CD14-positive monocyte (primary cell): Measurements from ENCODE around the gene NOTCH4. TPM values are rescaled to one million over a fixed set of nuclear protein-coding genes. Genes with fewer than 3 reads are reported as not detected.
A peak's percentile ranks its signal among the peaks of the same experiment; 100 is the strongest.
"Not testable (repeated sequence)": the region's sequence is repeated elsewhere in the genome, so short reads cannot be mapped to it uniquely, and the experiment has no call there.

ENCODE experiments used
- DNase-seq, 3 donors: peaks; one replicate each; pipeline ENCODE4 v3.0.0-alpha.2; 2011 to 2022
- H2AFZ ChIP-seq: 2 replicates; pipeline ENCODE4 v1.6.0; 2012; ENCODE audit warnings: mild to moderate bottlenecking, low read depth, low read length, inconsistent platforms; ENCODE audit not compliant: insufficient read depth, poor library complexity, severe bottlenecking
- H3K27ac ChIP-seq, 2 donors: 1 replicate in 1 of 2; 2 replicates in 1 of 2; pipeline ENCODE4 v1.5.1; 2012 to 2013; ENCODE audit warnings: low read length in 2 of 2, control low read depth in 1 of 2, inconsistent platforms in 1 of 2, low read depth in 1 of 2, mild to moderate bottlenecking in 1 of 2
- H3K27me3 ChIP-seq, 2 donors: one replicate each; pipeline versions ENCODE4 v1.6.0 to v1.6.1; 2011 to 2013; ENCODE audit warnings: low read length in 2 of 2; ENCODE audit not compliant: control insufficient read depth in 2 of 2, insufficient read depth in 2 of 2
- H3K36me3 ChIP-seq, 2 donors: replicated peaks in 1 of 2; 1 replicate in 1 of 2; 2 replicates in 1 of 2; pipeline versions ENCODE4 v1.5.1 to v1.6.1; 2012 to 2013; ENCODE audit warnings: low read length in 2 of 2, control low read depth in 1 of 2, inconsistent platforms in 1 of 2, mild to moderate bottlenecking in 1 of 2; ENCODE audit not compliant: insufficient read depth in 2 of 2, control insufficient read depth in 1 of 2
- H3K4me1 ChIP-seq, 2 donors: 1 replicate in 1 of 2; 2 replicates in 1 of 2; pipeline versions ENCODE4 v1.5.1 to v1.6.1; 2012 to 2013; ENCODE audit warnings: low read length in 2 of 2, control low read depth in 1 of 2, inconsistent platforms in 1 of 2, mild to moderate bottlenecking in 1 of 2, moderate library complexity in 1 of 2; ENCODE audit not compliant: insufficient read depth in 2 of 2, control insufficient read depth in 1 of 2
- H3K4me2 ChIP-seq: replicated peaks from 2 replicates; pipeline ENCODE3; 2012; ENCODE audit warnings: low read length, moderate library complexity, mild to moderate bottlenecking; ENCODE audit not compliant: poor library complexity, severe bottlenecking; ENCODE audit errors: extremely low read depth
- H3K4me3 ChIP-seq, 3 experiments: fragments of 200-600 bp in 1 of 3; sonication (generic) in 1 of 3; replicated peaks in 1 of 3; 1 replicate in 2 of 3; 2 replicates in 1 of 3; pipeline ENCODE4 v1.5.1; 2011 to 2013; ENCODE audit warnings: low read length in 3 of 3, mild to moderate bottlenecking in 3 of 3, control low read depth in 2 of 3, low read depth in 2 of 3, inconsistent platforms in 1 of 3, moderate library complexity in 1 of 3
- H3K79me2 ChIP-seq: 2 replicates; pipeline ENCODE4 v1.6.0; 2012; ENCODE audit warnings: mild to moderate bottlenecking, control low read depth, inconsistent platforms, low read length, moderate library complexity; ENCODE audit not compliant: insufficient read depth
- H3K9ac ChIP-seq: 2 replicates; pipeline ENCODE4 v1.6.0; 2017; ENCODE audit warnings: low read length, mild to moderate bottlenecking; ENCODE audit not compliant: insufficient read depth, poor library complexity, severe bottlenecking
- H3K9me3 ChIP-seq, 2 donors: replicated peaks in 1 of 2; 1 replicate in 1 of 2; 2 replicates in 1 of 2; pipeline versions ENCODE4 v1.5.1 to v1.6.1; 2012 to 2013; ENCODE audit warnings: low read length in 2 of 2, control low read depth in 1 of 2; ENCODE audit not compliant: control insufficient read depth in 1 of 2, insufficient read depth in 1 of 2
- H4K20me1 ChIP-seq: 2 replicates; pipeline ENCODE4 v1.6.0; 2012; ENCODE audit warnings: mild to moderate bottlenecking, low read length, control low read depth, moderate library complexity; ENCODE audit not compliant: insufficient read depth
- H3K27ac Mint-ChIP-seq, 7 donors: one replicate each; pipeline ENCODE4 v1.8.0; 2020; ENCODE audit warnings: mild to moderate bottlenecking in 7 of 7, mixed read lengths in 7 of 7, moderate library complexity in 6 of 7, inconsistent platforms in 2 of 7
- H3K27me3 Mint-ChIP-seq, 3 donors: one replicate each; pipeline ENCODE4 v1.8.0; 2021 to 2022; ENCODE audit warnings: low read depth in 3 of 3, mild to moderate bottlenecking in 3 of 3, mixed read lengths in 3 of 3, moderate library complexity in 3 of 3, inconsistent platforms in 1 of 3
- H3K36me3 Mint-ChIP-seq, 2 donors: one replicate each; pipeline ENCODE4 v1.8.0; 2020; ENCODE audit warnings: mixed read lengths in 2 of 2, inconsistent platforms in 1 of 2, mild to moderate bottlenecking in 1 of 2
- H3K4me1 Mint-ChIP-seq: one replicate; pipeline ENCODE4 v1.8.0; 2020; ENCODE audit warnings: mild to moderate bottlenecking, mixed read lengths
- H3K4me3 Mint-ChIP-seq, 2 donors: one replicate each; pipeline ENCODE4 v1.8.0; 2020; ENCODE audit warnings: mild to moderate bottlenecking in 2 of 2, mixed read lengths in 2 of 2, moderate library complexity in 1 of 2
- H3K9me3 Mint-ChIP-seq, 7 donors: one replicate each; pipeline ENCODE4 v1.8.0; 2020 to 2022; ENCODE audit warnings: mixed read lengths in 7 of 7, mild to moderate bottlenecking in 6 of 7, moderate library complexity in 6 of 7, inconsistent platforms in 2 of 7
- CTCF ChIP-seq: fragments of 200-600 bp; IDR thresholded peaks from one replicate; pipeline ENCODE4 v1.8.0; 2022; ENCODE audit warnings: antibody characterized with exemption, mild to moderate bottlenecking
- WGBS: methylation state at CpG from one replicate; pipeline ENCODE4 v1.1.5; 2013; ENCODE audit warnings: missing lambda C conversion rate; ENCODE audit not compliant: insufficient coverage; 5-methylcytosine and 5-hydroxymethylcytosine counted together
- intact Hi-C, 2 donors: fragments of 100-400 bp; cut with micrococcal nuclease; formaldehyde crosslinking; loops; one replicate each; pipeline versions ENCODE4 v1.15.0 to v1.15.1; 2023
- polyA minus RNA-seq: library from RNA; depleted of rRNA, polyadenylated mRNA; stranded (reverse); fragments of >200 nt; gene quantifications from 2 replicates; pipeline ENCODE4 v1.2.3, GENCODE V29; 2012
- polyA plus RNA-seq, 3 donors: library from polyadenylated mRNA; depleted of rRNA in 1 of 3; unstranded in 2 of 3; stranded (reverse) in 1 of 3; fragments of 300-500 nt in 2 of 3; fragments of >200 nt in 1 of 3; fragmentation: Illumina TruSeq in 2 of 3; gene quantifications; 1 replicate in 2 of 3; 2 replicates in 1 of 3; pipeline ENCODE4 v1.2.3, GENCODE V29; 2012 to 2021
- total RNA-seq, 12 experiments: library from RNA in 1 of 12; stranded (reverse) in 1 of 12; fragments of 120-200 nt in 1 of 12; gene quantifications; one replicate each; pipeline ENCODE4 v1.2.4 and lab custom pipeline; 2013 to 2026; ENCODE audit warnings: mixed read lengths in 6 of 12, inconsistent platforms in 1 of 12

NOTCH4 gene
- 8.4 TPM for total RNA-seq (2013)
- polyA plus RNA-seq (1 to 10 TPM; 5.2 to 8.1 (median 6.1) TPM), polyA minus RNA-seq (6.7 and 10.0 TPM in 2 replicates), total RNA-seq (lab: John Stamatoyannopoulos, UW) (0.59 to 5.9 (median 4.3) reads per million in 11 experiments)

GRCh38 chr6:32223258-32224235, at the start of gene NOTCH4:
Gene NOTCH4, minus strand, starts transcription at chr6:32224067. Its CDS starts 139 bp downstream, at chr6:32223928.
- Histone ChIP-seq H3K27me3 (no peaks in the 10 kb centered on the region), H3K4me3 (no peak within 1 kb of the TSS), H3K36me3 (no peaks in the 10 kb centered on the region), H4K20me1 (no peaks in the 10 kb centered on the region), H3K79me2 (no peaks in the 10 kb centered on the region), H2AFZ (no peak within 1 kb of the TSS), H3K4me2 (no peak within 1 kb of the TSS), H3K9me3 (no peaks in the 10 kb centered on the region), H3K4me1 (peaks cover 7 to 10% of the 10 kb centered on the region in 2 donors), H3K9ac (no peak within 1 kb of the TSS), H3K27ac (no peak within 1 kb of the TSS)
- no peak for TF ChIP-seq CTCF
- DNase-seq, result no peak
- Mint-ChIP-seq H3K27me3 (peaks cover 0 to 6% (median 1%) of the 10 kb centered on the region in 3 donors), H3K36me3 (no peaks in the 10 kb centered on the region), H3K4me1 (peaks cover 15% of the 10 kb centered on the region), H3K27ac (peak within 1 kb of the TSS in 2 of 7 donors; percentile 6 to 32), H3K9me3 (no peaks in the 10 kb centered on the region), H3K4me3 (no peak within 1 kb of the TSS)
- intact Hi-C loops, result no loop called here
- whole genome bisulfite sequencing, result 78% methylated on average over 15 of the region's 20 CpGs

- intact Hi-C loops, result no loop called here
- no CpG with 5 or more reads among the region's 1 CpG for WGBS
- peak overlapping the region; percentile 26 for H3K4me2 ChIP-seq
- no peak for TF ChIP-seq CTCF
- peaks cover 0 to 12% (median 3%) of the 10 kb centered on the region in 7 donors for H3K9me3 Mint-ChIP-seq
- peak; percentile 22 to 59 (median 55) for DNase-seq
- H3K27ac ChIP-seq, result peak overlapping the region in 1 of 2 donors; percentile 52
- peaks cover 25% of the 10 kb centered on the region for H3K4me1 Mint-ChIP-seq
- no peaks in the 10 kb centered on the region for H3K9me3 ChIP-seq
- peaks cover 0 to 3% (median 0%) of the 10 kb centered on the region in 3 donors for H3K27me3 Mint-ChIP-seq
- no peak overlapping the region for H3K9ac ChIP-seq
- H3K27ac Mint-ChIP-seq, result peak overlapping the region; percentile 40 to 87 (median 79)
- no peaks in the 10 kb centered on the region for H4K20me1 ChIP-seq
- H3K36me3 Mint-ChIP-seq, result no peaks in the 10 kb centered on the region
- peak overlapping the region in 1 of 3 experiments; percentile 18 for H3K4me3 ChIP-seq
- H3K36me3 ChIP-seq, result no peaks in the 10 kb centered on the region
- H3K79me2 ChIP-seq, result no peaks in the 10 kb centered on the region
- peak overlapping the region in 1 of 2 donors; percentile 77 for H3K4me3 Mint-ChIP-seq
- no peaks in the 10 kb centered on the region for H3K27me3 ChIP-seq
- H2AFZ ChIP-seq, result no peak overlapping the region
- H3K4me1 ChIP-seq, result peaks cover 18 to 33% of the 10 kb centered on the region in 2 donors
Observed at GRCh38 chr6:32271429-32271828, 47.6 kb upstream of the NOTCH4 start.

- H3K4me2 ChIP-seq, H3K79me2 ChIP-seq, H3K36me3 Mint-ChIP-seq, H3K27ac ChIP-seq, DNase-seq, H3K9me3 Mint-ChIP-seq, H3K27ac Mint-ChIP-seq, H4K20me1 ChIP-seq, H3K4me3 Mint-ChIP-seq, H3K4me3 ChIP-seq, H3K9me3 ChIP-seq, H3K27me3 Mint-ChIP-seq, H2AFZ ChIP-seq, intact Hi-C loops, H3K27me3 ChIP-seq, H3K36me3 ChIP-seq, H3K9ac ChIP-seq: not testable (repeated sequence)
- peaks cover 25% of the 10 kb centered on the region for H3K4me1 Mint-ChIP-seq
- no CpG with 5 or more reads among the region's 3 CpGs for WGBS
- H3K4me1 ChIP-seq, result peaks cover 18 to 33% of the 10 kb centered on the region in 2 donors
Observed at GRCh38 chr6:32268459-32268858, 44.6 kb upstream of the NOTCH4 start.
